HG03280 (cell line): ENCODE measurements around the gene RBMS3.

ENCODE experiments used
- ATAC-seq: cut with Tn5 transposase; IDR thresholded peaks from one replicate; pipeline ENCODE4 v1.9.1; 2021; ENCODE audit warnings: mild to moderate bottlenecking, moderate library complexity; ENCODE audit not compliant: unreplicated experiment

RBMS3 gene

DNA sequence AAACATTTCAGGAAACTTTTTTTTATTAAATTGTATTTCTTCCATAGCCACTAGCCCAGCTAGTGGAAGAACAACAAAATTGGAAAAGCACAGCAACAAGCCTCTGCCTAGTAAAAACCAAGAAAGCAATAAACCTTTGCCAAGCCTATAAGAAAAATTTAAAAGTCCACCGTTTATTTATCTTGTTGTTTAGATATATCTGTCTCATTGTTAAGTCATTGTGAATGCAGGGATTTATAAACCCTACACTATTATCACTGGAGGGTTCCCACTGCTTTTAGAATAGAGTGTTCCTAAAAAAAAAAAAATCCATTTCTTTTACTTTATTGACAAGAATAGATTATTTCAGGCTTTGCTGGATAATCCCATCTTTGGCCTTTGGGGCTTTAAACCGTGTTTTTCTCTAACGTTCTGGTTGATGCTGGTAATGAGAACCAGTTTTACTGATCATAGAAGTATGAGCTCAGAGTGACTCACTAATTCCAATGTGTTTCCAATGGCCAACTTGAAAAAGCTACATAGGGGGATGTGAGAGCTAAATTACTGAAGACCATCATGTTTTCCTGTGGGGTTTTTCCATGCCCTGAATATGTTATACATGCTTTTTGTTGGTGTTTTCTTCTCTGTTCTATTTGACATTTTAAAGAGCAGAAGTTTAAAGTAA, 634.1 kb downstream of the RBMS3 start:
- ATAC-seq, result no peak

DNA sequence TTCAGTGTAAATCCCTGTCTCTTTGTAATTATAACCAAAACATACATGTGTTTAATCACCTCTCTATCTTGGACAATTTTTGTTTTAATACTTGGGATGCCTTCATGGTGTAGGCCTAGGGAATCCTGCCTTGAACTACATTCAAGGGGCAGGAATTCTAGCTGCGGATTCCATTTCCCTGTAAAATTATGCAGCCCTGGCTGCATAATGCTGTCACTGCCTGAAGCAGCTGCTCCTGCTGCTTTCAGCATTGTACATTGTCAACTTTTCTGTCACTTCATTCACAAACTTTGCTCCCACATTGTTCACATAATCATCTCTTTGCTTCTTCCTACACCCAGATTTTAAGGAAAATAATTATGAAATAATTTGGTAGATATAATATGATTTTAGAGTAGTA, 638.7 kb downstream of the RBMS3 start:
- no peak for ATAC-seq

- ATAC-seq, result no peak
Measured at GRCh38 chr3:29922992-29923746, 642.3 kb downstream of the RBMS3 start.

DNA sequence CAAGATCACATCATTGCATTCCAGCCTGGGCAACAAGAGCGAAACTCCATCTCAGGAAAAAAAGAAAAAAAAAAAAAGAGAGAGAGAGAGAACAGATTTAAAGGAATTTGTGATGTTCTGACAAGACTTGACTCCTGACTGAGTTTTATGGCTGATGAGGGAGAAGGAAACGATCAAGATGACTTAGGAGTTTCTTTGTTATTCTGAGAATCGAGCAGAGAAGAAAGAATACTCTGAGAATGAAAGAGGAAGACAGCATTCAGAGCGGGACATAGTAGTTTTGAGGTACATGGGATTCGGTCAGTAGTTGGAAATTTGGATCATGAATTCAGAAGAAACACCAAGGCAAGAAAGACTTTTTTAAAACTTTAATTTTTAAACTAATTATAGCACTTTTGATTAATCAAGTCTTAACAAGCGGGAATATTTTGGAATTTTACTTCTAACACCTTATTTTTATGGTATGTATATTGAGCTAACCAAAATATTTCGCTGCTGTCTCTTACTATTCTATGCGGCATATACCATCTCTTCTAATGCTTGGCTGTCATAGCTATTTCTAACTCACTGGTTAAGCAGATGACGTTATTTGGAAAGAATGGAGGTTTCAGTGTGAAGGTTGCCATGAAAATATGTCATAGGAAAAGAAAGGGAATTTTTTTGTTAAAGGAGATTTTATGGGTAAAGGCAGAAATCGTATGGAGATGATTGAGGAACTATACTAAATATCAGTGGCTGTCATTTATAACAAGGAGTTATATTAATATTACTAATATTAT, 644.1 kb downstream of the RBMS3 start:
- ATAC-seq, result no peak

DNA sequence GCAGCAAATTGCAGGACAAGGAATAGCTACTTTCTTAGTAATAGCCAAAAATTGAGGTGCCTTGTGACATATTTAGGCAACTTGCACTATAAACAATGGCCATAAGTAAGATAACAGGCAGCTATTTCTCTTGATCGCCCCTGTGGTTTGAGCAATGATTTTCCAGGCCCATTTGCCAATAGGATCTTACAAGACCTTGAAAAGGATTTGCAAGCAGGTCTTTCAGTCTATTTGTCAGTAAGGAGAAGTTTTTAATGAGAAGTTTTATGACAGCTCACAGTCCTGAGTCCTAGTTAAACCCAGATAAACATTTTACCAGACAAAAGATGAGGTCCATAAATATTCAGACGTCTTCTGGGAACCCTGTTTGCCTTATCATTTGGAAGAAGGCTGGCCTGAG, 645.5 kb downstream of the RBMS3 start:
- ATAC-seq, result no peak

GRCh38 chr3:29932696-29933325, 651.9 kb downstream of the RBMS3 start:
- no peak for ATAC-seq

DNA sequence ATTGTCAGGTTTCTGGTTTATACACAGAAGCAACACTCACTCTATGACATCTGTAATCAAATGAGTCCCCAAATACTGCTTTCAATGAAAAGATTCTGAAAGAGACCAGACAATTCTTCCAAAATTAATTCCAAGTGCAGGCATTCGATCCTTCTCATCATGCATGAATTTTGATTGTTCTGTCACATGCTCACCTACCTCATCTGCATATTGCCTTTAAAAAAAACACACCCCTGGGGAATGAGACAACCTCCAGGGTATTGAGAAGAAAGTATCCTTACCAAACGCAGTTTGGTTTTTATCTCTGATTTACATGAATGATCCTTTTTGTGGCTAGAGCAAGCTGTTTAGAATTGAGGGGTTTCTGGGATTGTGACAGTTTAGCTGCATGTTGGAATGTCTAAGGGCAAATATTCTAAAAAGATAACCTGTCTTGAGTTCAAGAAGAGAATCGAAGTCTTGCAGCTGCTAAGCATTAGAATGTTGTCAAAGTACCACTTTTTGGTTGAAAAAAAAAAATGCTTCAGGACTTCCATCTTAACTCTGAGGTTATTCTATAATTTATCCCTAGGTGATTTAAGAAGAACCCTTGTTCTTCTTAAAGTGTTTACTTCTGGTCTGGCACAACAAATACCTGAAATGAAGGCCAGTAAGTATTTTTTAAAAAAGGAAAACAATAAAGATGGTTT, 653.1 kb downstream of the RBMS3 start:
- ATAC-seq, result no peak

DNA sequence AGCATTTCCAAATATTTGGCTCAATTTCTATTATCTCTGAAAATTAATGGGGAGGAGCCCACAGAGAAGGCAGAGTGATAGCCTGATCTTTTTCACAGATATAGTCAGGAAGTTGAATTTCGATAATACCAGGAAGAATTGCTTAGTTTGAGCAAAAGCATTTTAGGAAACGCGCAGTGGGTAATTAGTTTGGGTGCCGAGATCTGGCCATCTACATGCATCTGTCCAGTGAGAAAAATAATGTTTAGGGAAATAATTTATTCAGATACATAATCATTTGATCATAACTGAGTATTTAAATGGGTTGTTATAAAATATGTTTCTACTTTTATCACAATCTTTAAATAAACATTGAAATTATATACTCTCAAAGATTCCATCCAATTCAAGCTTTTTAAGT, 653.9 kb downstream of the RBMS3 start:
- ATAC-seq, result no peak

DNA sequence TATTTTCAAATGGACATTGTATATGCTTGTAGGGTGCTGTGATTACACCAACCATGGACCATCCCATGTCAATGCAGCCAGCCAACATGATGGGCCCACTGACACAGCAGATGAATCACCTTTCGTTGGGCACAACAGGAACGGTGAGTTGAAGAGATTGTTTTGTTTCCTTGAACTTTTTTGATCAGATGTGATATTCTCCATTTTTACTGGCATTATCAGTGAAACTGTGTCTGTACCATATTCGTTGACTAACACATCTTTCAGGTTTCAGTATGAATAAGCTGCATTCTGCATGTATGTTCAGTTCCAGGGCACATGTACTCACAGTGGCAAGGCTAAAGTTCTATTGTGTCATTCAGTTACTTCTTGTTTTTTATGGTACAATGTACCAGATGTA, 655.2 kb downstream of the RBMS3 start:
- peak; percentile 89 for ATAC-seq

DNA sequence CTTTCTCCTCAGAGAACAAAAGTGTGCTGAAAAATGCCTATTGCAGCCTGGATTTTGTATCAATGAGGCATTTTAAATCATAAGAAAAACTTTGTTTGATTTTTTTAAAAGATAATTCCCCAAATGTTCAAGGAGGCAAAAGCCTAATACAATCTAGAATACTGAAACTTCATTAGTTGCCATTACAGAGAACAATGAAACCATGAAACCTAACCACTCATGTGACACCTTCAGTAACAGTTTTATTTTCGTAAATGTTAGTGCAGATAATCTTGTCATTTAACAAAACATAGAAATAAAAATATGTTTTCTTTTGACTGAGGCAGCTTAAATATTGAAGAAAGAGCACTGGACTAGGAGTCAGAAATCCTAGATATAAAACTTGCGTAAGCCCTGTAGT, 655.9 kb downstream of the RBMS3 start:
- no peak for ATAC-seq

DNA sequence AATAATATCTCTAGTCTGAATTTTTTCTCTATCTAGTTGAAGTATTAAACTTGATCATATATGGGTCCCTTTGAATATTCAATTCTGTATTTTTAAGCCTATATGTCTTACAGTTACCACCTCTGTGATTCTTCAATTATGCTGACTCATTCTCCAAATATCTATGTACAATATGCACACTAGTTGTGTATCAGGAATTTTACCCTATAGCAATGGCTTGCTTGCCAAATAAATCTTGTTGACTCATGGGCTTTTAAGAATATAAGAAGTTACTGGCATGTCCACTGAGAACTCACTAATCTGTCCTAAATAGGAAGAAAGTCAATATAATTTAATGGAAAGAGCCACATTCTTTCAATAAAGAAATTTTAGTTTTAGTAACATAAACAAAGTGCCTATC, 656.3 kb downstream of the RBMS3 start:
- ATAC-seq, result no peak

DNA sequence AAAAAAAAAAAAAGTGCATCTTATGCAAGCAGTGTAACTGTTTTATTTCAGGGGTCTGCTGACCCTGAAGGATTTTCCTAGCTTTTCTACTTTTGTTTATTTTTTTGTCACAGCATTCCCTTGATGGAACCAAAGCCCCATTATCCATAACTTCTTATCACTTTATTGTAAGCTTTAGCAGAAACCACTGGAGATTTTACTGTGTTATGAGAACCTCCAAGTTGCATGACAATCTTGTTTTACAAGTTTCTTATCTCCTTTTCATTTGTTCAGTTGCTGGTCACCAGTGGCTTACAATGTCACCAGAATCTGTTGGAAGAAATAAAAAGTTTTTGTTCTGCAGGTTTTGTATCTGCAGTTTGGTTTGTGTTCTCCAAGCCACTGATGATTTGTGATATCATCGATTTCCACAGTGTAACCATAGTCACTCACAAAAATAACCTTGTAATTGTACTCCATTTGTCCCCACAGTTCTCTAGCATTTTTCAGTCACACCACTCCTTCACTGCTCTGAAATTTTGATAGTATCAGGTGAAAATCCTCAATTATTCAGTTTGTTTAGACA, 660.0 kb downstream of the RBMS3 start:
- no peak for ATAC-seq

DNA sequence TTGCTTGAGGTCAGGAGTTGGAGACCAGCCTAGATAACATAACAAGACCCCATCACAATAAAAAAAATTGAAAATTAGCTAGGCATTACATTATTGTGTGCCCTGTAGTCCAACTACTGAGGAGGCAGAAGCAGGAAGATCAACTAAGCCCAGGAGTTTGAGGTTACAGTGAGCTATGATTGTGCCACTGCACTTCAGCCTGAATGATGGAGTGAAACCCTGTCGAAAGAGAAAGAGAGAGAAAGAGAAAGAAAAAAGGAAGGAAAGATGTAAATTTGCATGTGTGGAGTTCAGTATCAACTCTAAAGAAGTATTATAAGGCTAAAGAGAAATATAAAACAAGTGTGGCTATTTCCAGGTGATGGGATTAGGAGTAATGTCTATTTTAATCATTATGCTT, 661.4 kb downstream of the RBMS3 start:
- ATAC-seq, result no peak

DNA sequence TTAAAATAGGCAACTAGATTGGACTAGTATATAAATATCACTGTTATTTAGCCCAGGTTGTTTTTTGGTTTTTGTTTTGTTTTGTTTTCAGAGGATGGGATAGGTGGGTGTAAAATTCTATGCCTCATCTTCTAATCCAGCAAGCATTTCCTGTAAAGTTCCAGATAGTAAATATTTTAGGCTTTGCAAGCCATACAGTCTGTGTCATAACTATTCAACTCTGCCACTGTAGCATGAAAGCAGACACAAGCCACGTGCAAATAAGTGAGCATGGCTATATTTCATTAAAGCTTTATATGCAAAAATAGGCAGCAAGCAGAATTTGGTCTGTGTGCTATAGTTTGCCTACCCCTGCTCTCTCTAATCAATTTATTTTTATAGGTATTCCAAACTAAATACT, 668.3 kb downstream of the RBMS3 start:
- no peak for ATAC-seq

- no peak for ATAC-seq
Measured at GRCh38 chr3:29949940-29950616, 669.2 kb downstream of the RBMS3 start.

DNA sequence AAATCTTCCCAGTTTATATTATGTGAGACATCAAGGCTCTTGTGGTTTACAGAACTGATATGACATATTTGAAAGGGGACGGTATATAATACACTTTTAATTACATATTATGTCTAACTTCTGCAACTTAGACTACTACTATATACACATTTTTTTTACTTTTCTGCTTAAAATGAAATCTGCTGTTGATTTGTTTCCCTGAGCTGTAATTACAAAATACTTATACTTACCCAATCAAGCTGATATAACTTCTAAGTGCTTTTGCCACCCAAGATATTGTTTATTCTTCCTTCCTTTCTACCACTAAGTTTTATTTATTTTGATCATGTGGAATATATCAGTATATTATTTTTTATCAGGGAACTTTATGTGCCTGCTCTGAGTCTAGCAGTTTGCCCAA, 671.6 kb downstream of the RBMS3 start:
- no peak for ATAC-seq

GRCh38 chr3:29955413-29955812, 674.5 kb downstream of the RBMS3 start:
- ATAC-seq, result no peak

GRCh38 chr3:29958816-29959215, 677.9 kb downstream of the RBMS3 start:
- ATAC-seq, result no peak

- no peak for ATAC-seq
Measured at GRCh38 chr3:29971895-29972294, 691.0 kb downstream of the RBMS3 start.
